ENCODE measurements around the gene PHYKPL. TPM values are rescaled to one million over a fixed set of nuclear protein-coding genes. Genes with fewer than 3 reads are reported as not detected.
A peak's percentile ranks its signal among the peaks of the same experiment; 100 is the strongest.

The PHYKPL gene
- 14.7 TPM for polyA plus RNA-seq (2013, experiment 1 of 2)
- polyA plus RNA-seq (2013, experiment 2 of 2) = 13.6 TPM

GRCh38 chr5:178232124-178232919 is at the start of gene PHYKPL:
TSS of gene PHYKPL (minus strand) at chr5:178232802. CDS start at chr5:178232550, 252 bp downstream.
- peak within 1 kb of the TSS; percentile 95 for H3K9ac ChIP-seq (ENCODE audit: low read length)
- no peaks in the 10 kb centered on the region for H3K27me3 ChIP-seq (ENCODE audit: control insufficient read depth in 1 of 2, insufficient read depth in 1 of 2, low read length in 2 of 2)
- peak within 1 kb of the TSS in 1 of 2 experiments; percentile 37 for H2BK12ac ChIP-seq (ENCODE audit: low read length in 2 of 2)
- H4K91ac ChIP-seq (ENCODE audit: low read length) = peak within 1 kb of the TSS; percentile 83
- H3K23ac ChIP-seq (ENCODE audit: low read length in 2 of 2) = peak within 1 kb of the TSS in 1 of 2 experiments; percentile 34
- peak within 1 kb of the TSS; percentile 62 for H2BK15ac ChIP-seq (ENCODE audit: low read depth, poor library complexity, severe bottlenecking)
- peak within 1 kb of the TSS; percentile 84 for H3K4me2 ChIP-seq (ENCODE audit: low read length, poor library complexity, severe bottlenecking)
- H2BK5ac ChIP-seq (ENCODE audit: low read depth, low read length, poor library complexity, severe bottlenecking) = no peak within 1 kb of the TSS
- peak; percentile 72 for DNase-seq
- peak within 1 kb of the TSS in 1 of 2 experiments; percentile 94 for H3K14ac ChIP-seq (ENCODE audit: low read length in 2 of 2)
- peak within 1 kb of the TSS; percentile 56 for H2BK120ac ChIP-seq (ENCODE audit: low read depth, low read length)
- peaks cover 22% of the 10 kb centered on the region for H3K4me1 ChIP-seq (ENCODE audit: control insufficient read depth, insufficient read depth, low read depth, low read length)
- H4K8ac ChIP-seq (ENCODE audit: low read length) = peak within 1 kb of the TSS; percentile 86
- peaks cover 27% of the 10 kb centered on the region for H3K79me1 ChIP-seq (replicated peaks; ENCODE audit: low read length, poor library complexity, severe bottlenecking)
- peak within 1 kb of the TSS; percentile 72 for H2AFZ ChIP-seq (ENCODE audit: low read depth, low read length)
- H3K4ac ChIP-seq (ENCODE audit: low read depth in 1 of 2, low read length in 2 of 2) = peak within 1 kb of the TSS; percentile 81 to 92
- H3K36me3 ChIP-seq (ENCODE audit: control insufficient read depth in 1 of 2, insufficient read depth in 2 of 2, low read depth in 1 of 2, low read length in 2 of 2) = peaks cover 31 to 34% of the 10 kb centered on the region in 2 experiments
- peak within 1 kb of the TSS; percentile 5 for H2AK5ac ChIP-seq (ENCODE audit: low read length, severe bottlenecking)
- H3K27ac ChIP-seq (ENCODE audit: low read length, poor library complexity, severe bottlenecking) = peak within 1 kb of the TSS; percentile 75
- peak within 1 kb of the TSS; percentile 66 to 89 for H3K4me3 ChIP-seq (ENCODE audit: insufficient read depth in 1 of 2, low read depth in 1 of 2, low read length in 2 of 2)
- WGBS = under 1% methylated on average over 94 of the region's 102 CpGs
- H3K18ac ChIP-seq (ENCODE audit: low read depth in 1 of 2, low read length in 2 of 2) = peak within 1 kb of the TSS; percentile 93 to 94
- peaks cover 4% of the 10 kb centered on the region for H3K9me3 ChIP-seq (ENCODE audit: control insufficient read depth, low read length)

GRCh38 chr5:178282391-178282790 is 49.8 kb upstream of the PHYKPL start:
- Histone ChIP-seq H2AK5ac (ENCODE audit: low read length, severe bottlenecking) (no peak overlapping the region), H3K79me1 (replicated peaks; ENCODE audit: low read length, poor library complexity, severe bottlenecking) (no peaks in the 10 kb centered on the region), H2BK5ac (ENCODE audit: low read depth, low read length, poor library complexity, severe bottlenecking) (no peak overlapping the region), H3K4me3 (ENCODE audit: insufficient read depth in 1 of 2, low read depth in 1 of 2, low read length in 2 of 2) (no peak overlapping the region), H2AFZ (ENCODE audit: low read depth, low read length) (no peak overlapping the region), H4K91ac (ENCODE audit: low read length) (no peak overlapping the region), H3K4me1 (ENCODE audit: control insufficient read depth, insufficient read depth, low read depth, low read length) (peaks cover 2% of the 10 kb centered on the region), H3K4me2 (ENCODE audit: low read length, poor library complexity, severe bottlenecking) (no peak overlapping the region), H3K27ac (ENCODE audit: low read length, poor library complexity, severe bottlenecking) (no peak overlapping the region), H3K9ac (ENCODE audit: low read length) (no peak overlapping the region), H4K8ac (ENCODE audit: low read length) (no peak overlapping the region), H2BK12ac (ENCODE audit: low read length in 2 of 2) (no peak overlapping the region), H2BK120ac (ENCODE audit: low read depth, low read length) (no peak overlapping the region), H3K14ac (ENCODE audit: low read length in 2 of 2) (no peak overlapping the region), H2BK15ac (ENCODE audit: low read depth, poor library complexity, severe bottlenecking) (no peak overlapping the region), H3K9me3 (ENCODE audit: control insufficient read depth, low read length) (peaks cover 8% of the 10 kb centered on the region), H3K23ac (ENCODE audit: low read length in 2 of 2) (no peak overlapping the region), H3K36me3 (ENCODE audit: control insufficient read depth in 1 of 2, insufficient read depth in 2 of 2, low read depth in 1 of 2, low read length in 2 of 2) (no peaks in the 10 kb centered on the region), H3K27me3 (ENCODE audit: control insufficient read depth in 1 of 2, insufficient read depth in 1 of 2, low read length in 2 of 2) (peaks cover 13 to 34% of the 10 kb centered on the region in 2 experiments), H3K4ac (ENCODE audit: low read depth in 1 of 2, low read length in 2 of 2) (no peak overlapping the region), H3K18ac (ENCODE audit: low read depth in 1 of 2, low read length in 2 of 2) (no peak overlapping the region)
- DNase-seq = no peak
- WGBS = 82% methylated on average over 4 of the region's 4 CpGs

- H2AK5ac ChIP-seq (ENCODE audit: low read length, severe bottlenecking) = no peak overlapping the region
- H4K8ac ChIP-seq (ENCODE audit: low read length) = no peak overlapping the region
- H2BK15ac ChIP-seq (ENCODE audit: low read depth, poor library complexity, severe bottlenecking) = no peak overlapping the region
- peaks cover 19 to 38% of the 10 kb centered on the region in 2 experiments for H3K27me3 ChIP-seq (ENCODE audit: control insufficient read depth in 1 of 2, insufficient read depth in 1 of 2, low read length in 2 of 2)
- peaks cover 8% of the 10 kb centered on the region for H3K9me3 ChIP-seq (ENCODE audit: control insufficient read depth, low read length)
- H3K23ac ChIP-seq (ENCODE audit: low read length in 2 of 2) = no peak overlapping the region
- no peak overlapping the region for H2BK12ac ChIP-seq (ENCODE audit: low read length in 2 of 2)
- H3K4me3 ChIP-seq (ENCODE audit: insufficient read depth in 1 of 2, low read depth in 1 of 2, low read length in 2 of 2) = no peak overlapping the region
- no peak for DNase-seq
- no peak overlapping the region for H3K9ac ChIP-seq (ENCODE audit: low read length)
- H3K4ac ChIP-seq (ENCODE audit: low read depth in 1 of 2, low read length in 2 of 2) = no peak overlapping the region
- 84% methylated on average over 13 of the region's 19 CpGs for WGBS
- H3K4me1 ChIP-seq (ENCODE audit: control insufficient read depth, insufficient read depth, low read depth, low read length) = peaks cover 2% of the 10 kb centered on the region
- H3K4me2 ChIP-seq (ENCODE audit: low read length, poor library complexity, severe bottlenecking) = no peak overlapping the region
- H2BK120ac ChIP-seq (ENCODE audit: low read depth, low read length) = no peak overlapping the region
- no peak overlapping the region for H4K91ac ChIP-seq (ENCODE audit: low read length)
- H2AFZ ChIP-seq (ENCODE audit: low read depth, low read length) = no peak overlapping the region
- no peak overlapping the region for H3K14ac ChIP-seq (ENCODE audit: low read length in 2 of 2)
- H3K36me3 ChIP-seq (ENCODE audit: control insufficient read depth in 1 of 2, insufficient read depth in 2 of 2, low read depth in 1 of 2, low read length in 2 of 2) = no peaks in the 10 kb centered on the region
- H3K27ac ChIP-seq (ENCODE audit: low read length, poor library complexity, severe bottlenecking) = no peak overlapping the region
- H2BK5ac ChIP-seq (ENCODE audit: low read depth, low read length, poor library complexity, severe bottlenecking) = no peak overlapping the region
- H3K79me1 ChIP-seq (replicated peaks; ENCODE audit: low read length, poor library complexity, severe bottlenecking) = no peaks in the 10 kb centered on the region
- H3K18ac ChIP-seq (ENCODE audit: low read depth in 1 of 2, low read length in 2 of 2) = no peak overlapping the region
Measured at GRCh38 chr5:178281331-178281730, 48.7 kb upstream of the PHYKPL start.

- Histone ChIP-seq H3K27me3 (ENCODE audit: control insufficient read depth in 1 of 2, insufficient read depth in 1 of 2, low read length in 2 of 2) (peaks cover 19 to 45% of the 10 kb centered on the region in 2 experiments), H3K27ac (ENCODE audit: low read length, poor library complexity, severe bottlenecking) (no peak overlapping the region), H3K36me3 (ENCODE audit: control insufficient read depth in 1 of 2, insufficient read depth in 2 of 2, low read depth in 1 of 2, low read length in 2 of 2) (no peaks in the 10 kb centered on the region), H3K18ac (ENCODE audit: low read depth in 1 of 2, low read length in 2 of 2) (no peak overlapping the region), H2AK5ac (ENCODE audit: low read length, severe bottlenecking) (no peak overlapping the region), H3K9ac (ENCODE audit: low read length) (no peak overlapping the region), H3K14ac (ENCODE audit: low read length in 2 of 2) (no peak overlapping the region), H3K4me1 (ENCODE audit: control insufficient read depth, insufficient read depth, low read depth, low read length) (peaks cover 2% of the 10 kb centered on the region), H3K4me3 (ENCODE audit: insufficient read depth in 1 of 2, low read depth in 1 of 2, low read length in 2 of 2) (no peak overlapping the region), H3K9me3 (ENCODE audit: control insufficient read depth, low read length) (peaks cover 8% of the 10 kb centered on the region), H3K79me1 (replicated peaks; ENCODE audit: low read length, poor library complexity, severe bottlenecking) (no peaks in the 10 kb centered on the region), H4K91ac (ENCODE audit: low read length) (no peak overlapping the region), H4K8ac (ENCODE audit: low read length) (no peak overlapping the region), H3K23ac (ENCODE audit: low read length in 2 of 2) (no peak overlapping the region), H3K4me2 (ENCODE audit: low read length, poor library complexity, severe bottlenecking) (no peak overlapping the region), H2AFZ (ENCODE audit: low read depth, low read length) (no peak overlapping the region), H2BK5ac (ENCODE audit: low read depth, low read length, poor library complexity, severe bottlenecking) (no peak overlapping the region), H2BK12ac (ENCODE audit: low read length in 2 of 2) (no peak overlapping the region), H2BK15ac (ENCODE audit: low read depth, poor library complexity, severe bottlenecking) (no peak overlapping the region), H3K4ac (ENCODE audit: low read depth in 1 of 2, low read length in 2 of 2) (no peak overlapping the region), H2BK120ac (ENCODE audit: low read depth, low read length) (no peak overlapping the region)
- no peak for DNase-seq
- 83% methylated on average over 6 of the region's 9 CpGs for WGBS
Measured at GRCh38 chr5:178280631-178281030, 48.0 kb upstream of the PHYKPL start.

Data from mesenchymal stem cell (in vitro differentiated cells and primary cell).